ENCODE data around the gene SPATA13.

SPATA13 gene

DNA sequence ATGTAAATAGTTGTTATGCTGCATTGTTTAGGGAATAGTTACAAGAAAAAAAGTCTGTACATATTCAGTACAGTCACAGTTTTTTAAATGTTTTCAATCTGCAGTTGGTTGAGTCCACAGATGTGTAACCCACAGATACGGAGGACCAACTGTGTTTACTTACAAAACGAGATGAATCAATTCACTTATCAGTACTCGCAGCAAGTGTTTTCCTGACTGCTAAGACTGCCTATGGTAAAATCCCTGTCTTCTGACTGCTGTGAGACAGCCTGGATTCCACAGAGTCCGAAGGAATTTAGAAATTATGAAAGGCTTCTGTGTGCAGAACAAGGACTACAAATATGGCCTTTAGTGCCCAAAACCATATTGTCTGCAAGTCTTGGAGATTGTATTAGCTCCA is 103.1 kb downstream of the SPATA13 start:
- DNase-seq, result no peak

DNA sequence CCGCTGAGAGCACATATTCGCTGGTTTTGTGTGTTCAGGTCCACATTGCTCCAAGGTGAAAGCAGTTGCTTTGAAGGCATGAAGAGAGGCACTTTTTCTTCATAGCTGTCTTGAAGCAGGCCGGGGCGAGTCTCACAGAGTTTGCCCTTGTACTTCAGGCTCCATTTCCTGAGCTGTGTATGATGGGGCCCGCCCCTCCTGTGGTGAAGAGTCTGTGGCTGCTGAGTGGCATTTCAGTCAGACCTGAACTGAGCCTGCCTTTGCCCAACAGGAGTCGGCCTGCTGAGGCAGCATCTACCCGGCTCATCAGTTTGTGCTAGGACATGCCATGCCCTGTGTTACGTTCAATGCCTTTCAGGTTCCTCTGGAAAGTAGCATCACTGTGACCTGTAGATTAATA is 104.5 kb downstream of the SPATA13 start:
- DNase-seq, result no peak

DNA sequence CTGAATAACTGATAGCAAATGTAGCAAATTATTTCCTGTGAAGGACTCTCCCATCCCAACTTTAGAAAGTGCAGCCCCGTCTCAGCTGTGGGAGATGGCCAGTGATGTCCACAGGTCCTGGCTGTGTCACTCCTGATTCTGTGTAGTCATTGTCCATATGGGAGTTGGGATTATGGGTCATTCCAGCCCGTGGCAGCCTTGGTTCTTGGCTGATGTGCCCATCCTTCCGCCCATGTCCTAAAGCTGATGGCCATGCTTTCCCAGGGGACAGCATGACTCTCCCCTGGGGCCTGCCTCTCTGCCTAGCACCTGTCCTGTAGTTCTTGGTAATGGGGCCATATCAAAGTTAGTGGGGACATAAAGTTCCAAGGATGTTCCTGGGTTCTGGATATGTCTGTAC is 104.9 kb downstream of the SPATA13 start:
- no peak for DNase-seq

DNA sequence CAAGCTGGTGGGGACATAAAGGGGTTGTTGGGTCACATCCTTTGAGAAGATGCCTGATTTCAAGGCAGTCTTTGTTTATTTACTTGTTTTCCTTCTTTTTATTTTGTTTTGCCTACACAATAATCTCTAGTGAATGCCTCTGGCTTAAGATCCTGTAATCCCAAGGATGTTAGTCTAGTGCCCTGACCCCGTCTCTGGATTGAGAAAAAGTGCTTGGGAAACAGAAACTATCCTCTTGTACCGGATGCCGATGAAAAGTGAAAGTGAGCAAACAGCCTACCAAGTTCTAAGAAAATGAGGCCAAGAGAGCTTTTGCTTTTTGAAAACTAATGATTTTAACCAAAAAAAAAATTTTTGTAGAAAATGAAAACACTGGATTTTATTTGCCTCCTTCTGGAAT is 106.8 kb downstream of the SPATA13 start:
- no peak for DNase-seq

DNA sequence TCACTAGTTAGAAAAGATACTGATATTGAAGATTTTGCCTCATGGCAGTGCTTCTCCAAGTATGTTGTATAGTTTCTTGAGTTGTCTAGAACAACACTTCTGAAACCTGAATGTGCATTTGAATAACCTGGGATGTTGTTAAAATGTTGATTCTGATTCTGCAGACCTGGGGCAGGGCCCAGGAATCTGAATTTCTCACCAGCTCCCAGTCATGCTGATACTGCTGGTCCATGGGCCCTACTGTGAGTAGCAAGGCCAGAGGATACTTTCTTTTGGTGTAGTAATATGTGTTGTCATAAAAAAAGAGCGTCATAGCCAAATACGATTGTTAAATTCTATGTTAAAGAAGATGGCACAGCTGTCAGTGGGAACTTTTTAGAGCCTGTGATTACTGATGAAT is 107.3 kb downstream of the SPATA13 start:
- no peak for DNase-seq

DNA sequence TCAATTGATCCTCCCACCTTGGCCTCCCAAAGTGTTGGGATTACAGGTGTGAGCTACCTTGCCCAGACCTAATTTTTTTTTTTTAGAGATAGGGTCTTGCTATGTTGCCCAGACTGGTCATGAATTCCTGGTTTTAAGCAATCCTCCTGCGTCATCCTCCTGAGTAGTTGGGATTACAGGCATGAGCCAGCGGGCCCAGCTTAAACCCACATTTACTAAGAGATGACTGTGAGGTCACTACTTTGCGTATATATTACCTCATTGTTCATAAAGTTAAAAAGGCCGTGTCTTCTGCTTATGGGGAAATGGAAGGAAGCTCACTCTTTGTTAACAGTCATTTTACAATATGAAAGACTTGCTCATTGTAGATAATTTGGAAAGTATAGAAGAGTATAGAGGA is 109.3 kb downstream of the SPATA13 start:
- DNase-seq, result no peak

DNA sequence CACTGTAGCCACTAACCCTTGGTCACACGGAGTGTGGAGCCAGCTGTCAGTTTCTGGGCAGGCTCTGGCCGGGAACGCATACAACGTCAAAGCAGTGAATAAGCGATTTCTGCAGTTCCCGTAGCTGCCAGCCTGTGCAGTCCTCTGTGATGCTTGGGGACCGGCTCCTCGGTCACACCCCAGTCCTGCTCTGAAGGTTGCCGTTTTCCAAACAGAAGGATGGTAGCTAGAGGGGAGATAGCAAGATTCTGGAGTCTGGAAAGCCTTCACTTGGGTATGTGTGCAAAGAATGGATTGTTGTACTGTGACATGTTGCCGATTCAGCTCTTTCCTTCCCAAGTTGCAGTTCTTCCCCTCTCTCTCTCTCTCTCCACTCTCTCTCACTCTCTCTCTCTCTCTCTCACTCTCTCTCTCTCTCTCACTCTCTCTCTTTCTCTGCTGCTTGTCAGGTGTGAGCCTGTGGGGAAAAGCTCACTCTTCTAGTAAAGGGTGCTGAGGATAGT is 110.2 kb downstream of the SPATA13 start:
- no peak for DNase-seq

DNA sequence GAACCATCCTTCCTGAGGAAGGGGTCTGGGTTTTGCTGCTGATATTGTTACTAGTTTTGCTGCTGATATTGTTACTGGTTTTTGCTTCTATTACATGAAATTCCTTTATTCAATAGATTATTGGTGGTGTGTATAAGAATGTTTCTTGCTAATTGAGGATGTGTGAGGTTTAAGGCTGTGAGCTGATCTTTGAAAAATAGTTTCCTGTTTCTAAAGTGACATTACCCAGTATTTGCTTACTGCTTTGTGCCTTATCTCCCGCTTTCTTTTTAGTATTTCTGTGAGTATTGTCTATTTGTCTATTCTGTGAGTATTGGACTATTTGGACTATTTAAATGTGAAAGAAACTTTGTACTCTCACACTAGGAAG is 110.7 kb downstream of the SPATA13 start:
- no peak for DNase-seq

DNA sequence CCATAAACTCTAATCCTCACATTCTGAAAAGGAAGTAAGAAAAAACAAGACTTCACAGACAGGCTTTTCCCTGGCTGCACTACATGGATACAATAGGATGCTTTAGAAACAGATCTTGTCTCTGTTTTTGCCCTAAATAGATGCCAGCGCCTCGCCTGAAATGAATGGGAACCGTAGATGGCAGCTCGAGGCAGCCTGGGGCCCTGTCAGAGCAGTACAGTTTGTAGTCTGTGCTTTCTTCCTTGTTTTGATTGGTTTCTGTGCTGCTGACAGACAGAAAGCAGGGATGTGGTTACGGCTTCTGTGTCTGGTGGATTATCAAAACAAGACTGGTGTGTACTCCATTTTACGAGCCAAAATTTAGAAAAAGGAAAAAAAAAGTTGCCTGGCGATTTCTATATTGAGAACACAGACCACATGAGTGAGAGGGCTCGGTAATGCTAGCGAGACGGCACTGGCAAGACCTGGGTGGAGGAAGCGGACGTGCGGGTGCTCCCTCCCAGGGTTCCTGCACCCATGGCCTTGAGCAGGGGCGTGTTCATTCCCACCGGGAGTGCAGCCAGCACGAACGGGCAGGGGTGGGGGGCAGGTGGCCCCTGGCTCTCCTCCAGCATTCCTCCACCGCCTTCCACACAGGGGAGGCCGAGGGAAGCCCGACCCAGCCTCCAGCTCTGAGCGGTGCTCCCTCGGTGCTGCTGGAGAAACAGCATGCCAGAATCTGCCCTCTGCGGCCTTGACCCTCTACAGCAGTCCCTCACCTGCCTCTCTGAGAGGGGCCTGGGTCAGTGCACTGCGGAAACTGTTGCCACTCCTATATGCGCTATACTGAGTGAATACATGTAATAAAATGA is 111.3 kb downstream of the SPATA13 start:
- DNase-seq, result no peak

DNA sequence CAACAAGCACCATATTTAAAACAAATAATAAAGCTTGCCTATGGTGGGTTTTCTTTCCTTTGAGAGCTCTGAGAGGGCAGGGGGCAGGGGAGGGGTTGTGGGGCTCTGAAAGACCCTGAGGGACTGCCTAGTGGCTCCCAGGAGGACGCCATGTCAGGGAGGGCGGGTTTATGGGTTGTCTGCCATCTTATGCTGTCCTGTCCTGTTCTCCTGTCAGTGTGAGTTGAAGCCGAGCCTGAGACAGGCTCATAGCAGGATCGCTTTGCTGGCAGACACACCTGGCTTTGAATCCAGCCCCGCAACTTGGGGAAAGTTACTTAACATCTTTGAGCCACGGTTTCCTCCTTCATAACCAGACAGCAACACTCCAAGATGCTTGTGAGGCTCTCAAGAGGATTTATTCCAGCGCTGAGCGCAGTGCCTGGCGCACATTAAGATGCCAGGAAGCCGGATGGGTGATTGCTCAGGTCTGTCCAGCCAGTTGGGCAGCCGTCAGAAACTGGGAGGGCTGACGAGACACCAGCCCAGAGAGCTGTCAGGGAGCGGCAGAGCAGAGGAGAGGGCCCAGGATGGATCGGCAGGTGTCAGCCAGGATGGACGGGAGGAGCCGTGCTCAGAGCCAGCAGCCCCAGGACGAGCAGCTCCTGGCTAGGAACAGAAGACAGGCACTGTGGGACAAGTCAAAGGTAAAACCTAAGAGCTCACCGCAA is 112.1 kb downstream of the SPATA13 start:
- DNase-seq, result no peak

DNA sequence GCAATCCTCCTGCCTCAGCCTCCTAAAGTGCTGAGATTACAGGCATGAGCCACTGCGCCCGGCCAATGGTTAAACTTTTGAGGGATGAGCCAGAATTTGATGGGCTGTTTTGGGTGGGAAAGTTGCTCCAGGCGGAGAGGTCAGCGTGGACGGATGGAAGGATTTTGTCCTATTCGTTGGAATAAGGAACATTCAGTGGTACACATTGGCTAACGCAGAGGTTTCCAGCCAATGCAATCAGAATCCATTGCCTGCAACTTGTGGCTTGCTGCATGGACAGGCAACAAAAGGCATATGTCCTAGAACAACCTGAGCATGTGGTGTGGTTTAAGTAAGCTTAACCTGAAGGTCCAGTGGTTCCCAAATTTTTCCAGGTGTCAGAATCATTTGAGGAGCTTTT is 113.4 kb downstream of the SPATA13 start:
- no peak for DNase-seq

DNA sequence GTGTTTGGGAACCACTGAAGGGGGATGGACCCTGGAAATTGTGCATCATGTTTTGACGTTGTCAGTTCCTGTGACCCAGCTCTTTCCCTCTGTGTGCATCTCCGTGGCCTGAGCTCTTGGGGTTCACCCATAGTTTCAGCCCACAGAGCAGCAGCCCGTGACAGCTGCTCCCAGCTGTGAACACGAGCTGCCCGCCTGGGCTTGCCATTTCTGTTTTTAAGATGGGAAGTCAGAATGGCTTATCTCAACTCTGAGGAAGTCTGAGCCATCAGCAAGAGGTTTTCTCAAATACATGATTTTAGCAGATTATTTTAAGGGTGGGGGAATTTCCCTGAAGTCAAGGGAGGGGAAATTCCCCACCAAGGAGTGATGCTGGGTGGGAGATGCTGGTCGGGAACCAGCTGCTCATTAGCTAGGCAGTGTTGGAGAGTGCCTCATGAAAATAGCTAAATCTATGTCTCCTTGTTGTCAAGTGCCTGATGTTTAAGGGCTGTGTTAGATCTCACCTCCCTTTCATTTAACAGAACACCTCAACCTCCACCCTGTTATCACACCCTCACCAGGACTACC is 114.0 kb downstream of the SPATA13 start:
- DNase-seq, result no peak

DNA sequence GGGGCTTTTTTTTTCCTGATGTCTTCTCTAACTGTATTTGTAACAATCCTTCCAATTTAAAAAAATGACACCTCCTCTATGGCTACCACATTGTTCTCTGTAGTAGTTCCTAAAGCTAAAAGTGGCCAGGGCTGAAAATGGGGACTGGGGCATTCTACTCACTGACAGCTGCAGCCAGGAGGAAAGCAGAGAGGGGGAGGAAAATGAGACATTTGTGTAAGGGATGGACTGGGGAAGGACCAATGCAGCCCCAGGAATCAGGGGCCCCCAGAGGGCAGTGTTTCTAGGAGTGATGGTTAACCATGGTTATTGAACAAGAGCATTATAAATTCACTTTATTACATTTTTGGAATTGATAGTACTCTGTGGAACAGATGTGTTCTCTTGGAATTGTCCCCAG is 114.5 kb downstream of the SPATA13 start:
- no peak for DNase-seq

DNA sequence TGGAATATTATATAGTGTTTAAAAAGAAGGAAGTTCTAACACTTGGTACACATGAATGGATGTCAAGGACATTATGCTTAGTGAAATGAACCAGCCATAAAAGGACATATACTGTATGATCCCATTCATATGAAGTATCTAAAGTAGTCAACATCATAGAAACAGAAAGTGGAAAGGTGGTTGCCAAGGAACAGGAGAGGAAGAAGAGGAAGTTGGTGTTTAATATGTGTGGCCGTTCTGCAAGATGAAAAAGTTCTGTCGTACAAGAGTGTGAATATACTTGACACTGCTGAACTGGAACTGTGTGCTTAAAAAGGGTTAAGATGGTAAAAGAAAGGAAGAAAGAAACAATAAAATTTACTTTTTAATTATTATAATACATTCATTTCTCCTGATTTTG is 115.8 kb downstream of the SPATA13 start:
- DNase-seq, result no peak

DNA sequence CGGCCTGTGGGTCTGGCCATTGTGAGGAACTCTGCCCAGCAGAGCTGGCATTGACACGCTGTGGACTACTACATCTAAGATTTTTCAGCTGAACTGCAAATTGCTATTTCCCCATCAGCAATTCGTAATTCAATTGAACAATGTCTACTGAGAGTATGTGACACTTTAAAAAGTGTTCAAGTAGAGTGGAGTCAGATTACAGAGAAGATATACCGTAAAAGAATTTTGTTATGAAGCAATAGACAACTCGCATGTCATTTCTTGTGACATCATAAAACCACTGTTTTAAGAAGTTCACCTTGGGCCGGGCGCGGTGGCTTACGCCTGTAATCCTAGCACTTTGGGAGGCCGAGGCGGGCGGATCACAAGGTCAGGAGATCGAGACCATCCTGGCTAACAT is 116.3 kb downstream of the SPATA13 start:
- no peak for DNase-seq

DNA sequence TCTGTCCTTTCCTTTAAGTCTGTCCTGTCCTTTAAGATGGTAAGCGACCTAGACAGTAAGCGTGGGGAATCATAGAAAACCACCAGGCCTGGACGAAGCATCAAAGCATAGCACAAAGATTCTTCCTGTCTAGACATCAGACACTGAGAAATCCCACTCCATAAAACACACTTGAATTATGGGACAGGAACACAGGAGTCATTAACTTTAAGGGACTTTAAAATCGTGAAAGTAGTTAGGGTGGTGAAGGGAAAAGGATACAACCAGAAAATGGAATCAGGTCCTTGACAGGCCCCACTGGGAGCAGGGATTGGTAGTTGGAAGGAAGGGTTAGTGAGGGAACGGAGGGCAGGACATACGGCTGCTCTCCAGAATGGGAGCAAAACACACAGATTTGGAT is 117.2 kb downstream of the SPATA13 start:
- DNase-seq, result no peak

DNA sequence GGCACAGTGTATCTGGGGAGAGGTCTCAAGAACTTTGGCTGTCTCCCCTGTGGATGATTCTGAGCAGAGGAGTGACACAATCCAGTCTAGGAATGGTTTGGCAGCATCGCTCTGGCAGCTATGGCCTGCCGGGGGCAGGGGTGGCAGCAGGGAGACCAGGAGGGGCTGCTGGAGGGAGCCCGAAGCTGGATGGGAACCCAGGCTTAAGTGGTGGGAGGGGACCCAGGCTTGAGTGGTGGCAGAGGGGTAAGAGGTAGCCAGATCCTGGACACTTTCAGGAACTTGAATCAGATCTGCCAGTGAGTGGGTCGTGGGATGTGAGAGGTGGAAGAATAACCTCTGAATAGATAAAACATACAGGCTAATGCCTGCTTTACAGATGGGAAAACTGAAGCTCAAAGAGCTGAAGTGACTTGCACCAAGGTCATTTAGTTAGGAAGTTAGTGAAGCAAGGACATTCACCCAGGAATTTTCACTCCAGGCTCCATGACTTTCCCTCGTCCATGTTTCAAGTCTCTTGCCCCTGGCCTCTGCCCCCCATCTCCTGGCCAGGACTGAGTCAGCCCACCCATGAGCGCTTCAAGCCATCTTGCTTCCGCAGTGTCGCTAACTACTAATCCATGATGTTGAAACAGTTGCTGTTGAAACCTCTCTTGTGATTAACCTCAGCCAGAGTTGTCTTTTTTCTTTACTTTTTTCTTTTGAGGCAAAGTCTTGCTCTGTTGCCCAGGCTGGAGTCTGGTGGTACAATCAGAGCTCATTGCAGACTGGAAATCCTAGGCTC is 119.0 kb downstream of the SPATA13 start:
- DNase-seq, result no peak

DNA sequence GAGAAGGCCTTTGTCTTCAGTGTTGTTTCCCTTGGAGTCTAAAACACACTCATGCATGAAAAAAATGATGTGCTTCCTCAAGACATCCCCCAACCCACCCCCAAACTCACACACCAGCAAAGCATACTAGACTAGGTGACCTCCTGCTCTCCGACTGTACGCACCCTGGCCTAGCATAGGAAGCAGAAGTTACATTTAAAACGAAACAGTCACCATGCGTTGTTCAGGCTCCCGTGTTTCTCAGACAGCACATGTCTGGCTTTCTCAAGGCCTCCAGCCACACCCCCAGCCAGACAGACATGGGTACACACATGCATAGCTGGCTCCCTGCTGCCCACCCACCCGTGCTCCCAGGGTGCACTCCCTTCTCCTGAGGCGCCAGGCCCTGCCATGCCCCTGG is 120.2 kb downstream of the SPATA13 start:
- DNase-seq, result no peak

DNA sequence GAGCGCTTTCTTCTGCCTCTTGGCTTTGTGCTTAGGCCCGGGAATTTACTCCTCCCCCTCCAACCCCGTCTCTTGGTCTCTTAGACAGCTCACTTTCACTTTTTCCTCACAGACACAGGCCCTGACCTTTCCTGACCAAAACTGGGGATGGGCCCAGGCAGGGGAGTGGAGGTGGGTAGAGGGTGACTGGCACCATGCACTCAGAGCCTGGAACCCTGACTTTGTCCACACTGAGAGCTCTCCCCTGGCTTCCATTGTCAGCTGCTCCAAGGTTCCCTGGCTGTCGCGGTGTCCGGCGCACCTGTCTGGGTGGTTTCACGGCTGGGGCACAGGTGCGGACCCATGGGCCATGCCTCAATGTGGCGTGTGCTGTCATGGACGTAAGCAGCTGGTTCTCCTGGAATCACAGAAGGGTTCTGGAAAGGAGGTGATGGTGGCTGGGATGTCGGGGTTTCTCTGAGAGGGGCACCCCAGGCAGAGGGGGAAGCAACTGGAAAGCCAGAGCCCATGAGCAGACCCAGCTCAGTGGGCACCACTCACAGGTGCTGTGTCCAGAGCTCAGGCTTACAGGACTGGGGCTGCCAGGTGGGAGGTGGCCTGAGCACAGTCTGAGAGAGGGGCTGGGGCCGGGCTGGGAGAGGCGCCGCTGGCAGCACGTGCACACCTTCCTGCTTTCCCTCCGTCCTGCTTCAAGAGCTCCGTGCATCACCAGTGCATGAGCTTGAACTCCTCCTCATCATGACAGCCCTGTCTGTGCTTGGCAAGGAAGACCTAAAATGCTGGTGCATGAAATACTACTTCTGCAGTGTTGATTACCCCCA is 120.9 kb downstream of the SPATA13 start:
- DNase-seq, result no peak

DNA sequence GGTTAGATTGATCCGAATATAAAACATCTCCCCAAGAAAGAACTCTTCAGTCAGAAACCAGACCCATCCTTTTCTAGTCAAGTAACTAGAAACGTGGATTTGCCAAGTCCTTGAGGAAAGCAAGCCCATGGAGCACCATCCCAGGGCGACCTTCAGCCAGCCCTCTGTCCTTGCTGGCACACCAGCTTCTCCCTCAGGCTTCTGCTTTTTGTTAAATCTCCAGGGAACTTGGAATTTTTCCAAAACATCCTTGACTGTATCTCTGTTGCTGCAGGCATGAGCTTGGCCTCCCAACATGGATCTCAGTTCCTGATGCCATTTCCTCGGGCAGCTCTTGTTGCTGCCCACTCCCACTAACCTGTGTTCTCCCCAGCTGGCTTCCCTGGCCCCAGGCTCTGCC is 121.7 kb downstream of the SPATA13 start:
- DNase-seq, result no peak

DNA sequence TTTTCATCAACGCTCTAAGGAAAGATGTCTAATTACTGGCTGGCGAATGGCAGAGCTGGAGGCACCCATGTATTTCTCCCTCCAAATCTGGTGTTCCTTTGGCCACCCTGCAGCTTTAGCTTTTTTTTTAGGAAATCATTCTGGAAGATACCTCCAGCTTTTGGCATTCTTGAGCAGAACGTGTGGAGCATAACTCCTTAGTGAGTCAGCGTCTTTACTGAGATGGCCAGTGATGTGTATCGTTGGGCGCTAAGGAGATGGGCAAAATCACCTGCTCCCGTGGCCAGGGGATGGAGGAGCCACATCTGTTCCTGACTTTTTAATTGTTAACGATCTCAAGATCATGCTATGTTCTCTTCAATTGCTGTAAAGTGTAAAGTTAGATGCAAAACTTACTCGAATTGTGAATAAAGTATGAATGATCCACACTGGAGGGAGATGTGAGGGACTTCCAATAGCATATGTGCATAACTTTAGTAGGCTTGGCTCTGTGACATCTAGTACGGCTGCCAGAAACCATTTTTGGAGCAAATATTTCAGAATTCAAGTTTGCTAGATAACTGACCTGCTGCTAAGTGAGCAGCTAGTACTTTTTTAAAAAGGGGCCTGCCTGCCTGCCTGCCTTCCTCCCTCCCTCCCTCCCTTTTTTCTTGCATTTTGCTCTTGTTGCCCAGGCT is 124.5 kb downstream of the SPATA13 start:
- no peak for DNase-seq

DNA sequence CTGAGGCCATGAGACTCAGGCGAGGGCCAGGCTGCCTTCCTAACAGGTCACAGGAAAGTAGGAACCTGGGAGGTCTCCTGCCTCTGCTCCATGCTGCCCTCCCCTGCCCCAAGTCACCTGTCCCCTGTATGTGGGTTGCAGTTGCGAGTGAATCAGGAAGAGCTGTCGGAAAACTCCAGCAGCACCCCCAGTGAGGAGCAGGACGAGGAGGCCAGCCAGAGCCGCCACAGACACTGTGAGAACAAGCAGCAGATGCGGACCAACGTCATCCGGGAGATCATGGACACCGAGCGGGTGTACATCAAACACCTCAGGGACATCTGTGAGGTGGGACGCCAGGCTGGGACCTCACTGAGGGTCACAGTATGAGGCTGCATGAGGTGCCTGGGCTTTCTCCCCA is 126.1 kb downstream of the SPATA13 start:
- no peak for DNase-seq
